ENCODE results near the gene OGFOD2. TPM values are rescaled to one million over a fixed set of nuclear protein-coding genes. Genes with fewer than 3 reads are reported as not detected.

OGFOD2 gene
- total RNA-seq, 2 experiments from 2014 or later = 13.1 to 25.0 TPM

- no TSS peak for BruUV-seq (replicated peaks)
- no peak overlapping the region for H3K4me2 ChIP-seq (ENCODE audit: low read length)
- POLR2A ChIA-PET = no interaction called here
Observed at GRCh38 chr12:122951979-122952892, 22.8 kb upstream of the OGFOD2 start.

GRCh38 chr12:122955156-122955555 is 19.9 kb upstream of the OGFOD2 start:
- Histone ChIP-seq H3K79me2 (ENCODE audit: insufficient read depth, low read depth, low read length) (no peaks in the 10 kb centered on the region), H3K4me3 (ENCODE audit: low read depth, low read length, poor library complexity, severe bottlenecking) (no peak overlapping the region), H3K36me3 (ENCODE audit: insufficient read depth, low read length) (no peaks in the 10 kb centered on the region), H3K9me2 (ENCODE audit: insufficient read depth, low read length) (no peaks in the 10 kb centered on the region), H3K4me2 (ENCODE audit: low read length) (no peak overlapping the region), H3K9me3 (ENCODE audit: low read length) (no peaks in the 10 kb centered on the region), H3K27ac (ENCODE audit: low read depth, low read length, poor library complexity, severe bottlenecking) (no peak overlapping the region), H2AFZ (ENCODE audit: low read length) (no peak overlapping the region), H4K20me1 (ENCODE audit: insufficient read depth, low read length) (no peaks in the 10 kb centered on the region), H3K4me1 (ENCODE audit: insufficient read depth, low read length, poor library complexity, severe bottlenecking) (no peaks in the 10 kb centered on the region)
- CTCF ChIA-PET (ENCODE audit: unreplicated experiment) = no interaction called here
- TF ChIP-seq CTCF (conservative IDR thresholded peaks at IDR 0.05; ENCODE audit: low read length) (no peak), EZH2phosphoT487 (IDR thresholded peaks at IDR 0.05; ENCODE audit: borderline replicate concordance, low read depth, low read length) (no peak)
- POLR2A ChIA-PET = no interaction called here
- intact Hi-C loops (cut with micrococcal nuclease; ENCODE audit: unreplicated experiment) = no loop called here
- BruUV-seq (replicated peaks) = no TSS peak
- DNase-seq (ENCODE audit: low spot score) = no peak

More at GRCh38 chr12:122951979-122952892, 22.8 kb upstream of the OGFOD2 start:
- Histone ChIP-seq H3K36me3 (ENCODE audit: insufficient read depth, low read length) (no peaks in the 10 kb centered on the region), H3K4me1 (ENCODE audit: insufficient read depth, low read length, poor library complexity, severe bottlenecking) (no peaks in the 10 kb centered on the region), H2AFZ (ENCODE audit: low read length) (no peak overlapping the region), H3K79me2 (ENCODE audit: insufficient read depth, low read depth, low read length) (no peaks in the 10 kb centered on the region), H3K4me3 (ENCODE audit: low read depth, low read length, poor library complexity, severe bottlenecking) (no peak overlapping the region), H4K20me1 (ENCODE audit: insufficient read depth, low read length) (no peaks in the 10 kb centered on the region), H3K9me3 (ENCODE audit: low read length) (no peaks in the 10 kb centered on the region), H3K27ac (ENCODE audit: low read depth, low read length, poor library complexity, severe bottlenecking) (no peak overlapping the region), H3K9me2 (ENCODE audit: insufficient read depth, low read length) (no peaks in the 10 kb centered on the region)
- intact Hi-C loops (cut with micrococcal nuclease; ENCODE audit: unreplicated experiment) = loop anchor here (1.0 to 5.0 kb wide), 4 partner anchors 71 to 175 kb away; no protein-coding TSS in a partner anchor
- DNase-seq (ENCODE audit: low spot score) = peak; percentile 83
- CTCF ChIA-PET (ENCODE audit: unreplicated experiment) = interaction anchor here (0.5 kb wide), 1 partner anchor 458 kb away, joined by 5 read pairs; no protein-coding TSS in a partner anchor
- peak; percentile 95 for TF ChIP-seq CTCF (conservative IDR thresholded peaks at IDR 0.05; ENCODE audit: low read length)
- no peak for TF ChIP-seq EZH2phosphoT487 (IDR thresholded peaks at IDR 0.05; ENCODE audit: borderline replicate concordance, low read depth, low read length)

- no TSS peak for BruUV-seq (replicated peaks)
- TF ChIP-seq CTCF (conservative IDR thresholded peaks at IDR 0.05; ENCODE audit: low read length) = no peak
- TF ChIP-seq EZH2phosphoT487 (IDR thresholded peaks at IDR 0.05; ENCODE audit: borderline replicate concordance, low read depth, low read length) = no peak
- H3K27ac ChIP-seq (ENCODE audit: low read depth, low read length, poor library complexity, severe bottlenecking) = no peak overlapping the region
- no peak overlapping the region for H2AFZ ChIP-seq (ENCODE audit: low read length)
- ChIA-PET POLR2A (interaction anchor here (0.6 kb wide), 1 partner anchor 1034 kb away, joined by 3 read pairs; no protein-coding TSS in a partner anchor), CTCF (ENCODE audit: unreplicated experiment) (no interaction called here)
- intact Hi-C loops (cut with micrococcal nuclease; ENCODE audit: unreplicated experiment) = no loop called here
- no peaks in the 10 kb centered on the region for H3K4me1 ChIP-seq (ENCODE audit: insufficient read depth, low read length, poor library complexity, severe bottlenecking)
- H3K9me3 ChIP-seq (ENCODE audit: low read length) = no peaks in the 10 kb centered on the region
- H3K4me2 ChIP-seq (ENCODE audit: low read length) = no peak overlapping the region
- H3K9me2 ChIP-seq (ENCODE audit: insufficient read depth, low read length) = no peaks in the 10 kb centered on the region
- no peak overlapping the region for H3K4me3 ChIP-seq (ENCODE audit: low read depth, low read length, poor library complexity, severe bottlenecking)
- H3K36me3 ChIP-seq (ENCODE audit: insufficient read depth, low read length) = no peaks in the 10 kb centered on the region
- DNase-seq (ENCODE audit: low spot score) = no peak
- H3K79me2 ChIP-seq (ENCODE audit: insufficient read depth, low read depth, low read length) = no peaks in the 10 kb centered on the region
- no peaks in the 10 kb centered on the region for H4K20me1 ChIP-seq (ENCODE audit: insufficient read depth, low read length)
Observed at GRCh38 chr12:122956035-122956434, 19.0 kb upstream of the OGFOD2 start.
